ENCODE results near the gene VAV3.

The VAV3 gene

GRCh38 chr1:107531065-107531908 is 433.7 kb downstream of the VAV3 start:
- H3K9me2 ChIP-seq (replicated peaks; ENCODE audit: control insufficient read depth, low read length) = no peaks in the 10 kb centered on the region
- TF ChIP-seq, protein P1, sequence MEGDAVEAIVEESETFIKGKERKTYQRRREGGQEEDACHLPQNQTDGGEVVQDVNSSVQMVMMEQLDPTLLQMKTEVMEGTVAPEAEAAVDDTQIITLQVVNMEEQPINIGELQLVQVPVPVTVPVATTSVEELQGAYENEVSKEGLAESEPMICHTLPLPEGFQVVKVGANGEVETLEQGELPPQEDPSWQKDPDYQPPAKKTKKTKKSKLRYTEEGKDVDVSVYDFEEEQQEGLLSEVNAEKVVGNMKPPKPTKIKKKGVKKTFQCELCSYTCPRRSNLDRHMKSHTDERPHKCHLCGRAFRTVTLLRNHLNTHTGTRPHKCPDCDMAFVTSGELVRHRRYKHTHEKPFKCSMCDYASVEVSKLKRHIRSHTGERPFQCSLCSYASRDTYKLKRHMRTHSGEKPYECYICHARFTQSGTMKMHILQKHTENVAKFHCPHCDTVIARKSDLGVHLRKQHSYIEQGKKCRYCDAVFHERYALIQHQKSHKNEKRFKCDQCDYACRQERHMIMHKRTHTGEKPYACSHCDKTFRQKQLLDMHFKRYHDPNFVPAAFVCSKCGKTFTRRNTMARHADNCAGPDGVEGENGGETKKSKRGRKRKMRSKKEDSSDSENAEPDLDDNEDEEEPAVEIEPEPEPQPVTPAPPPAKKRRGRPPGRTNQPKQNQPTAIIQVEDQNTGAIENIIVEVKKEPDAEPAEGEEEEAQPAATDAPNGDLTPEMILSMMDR (IDR thresholded peaks at IDR 0.05; ENCODE audit: low read depth, low read length, poor library complexity, severe bottlenecking) = no peak
- TF ChIP-seq EZH2phosphoT487 (IDR thresholded peaks at IDR 0.05; ENCODE audit: borderline replicate concordance, low read length) = no peak
- H3K4me1 ChIP-seq (ENCODE audit: control insufficient read depth, low read length) = peaks cover 46% of the 10 kb centered on the region
- no peak overlapping the region for H3K27ac ChIP-seq (ENCODE audit: low read depth, low read length)
- no peaks in the 10 kb centered on the region for H3K36me3 ChIP-seq (ENCODE audit: control insufficient read depth, low read length)
- H3K27me3 ChIP-seq (ENCODE audit: control insufficient read depth, low read length) = no peaks in the 10 kb centered on the region
- H4K20me1 ChIP-seq (ENCODE audit: control insufficient read depth, insufficient read depth, low read depth, low read length) = no peaks in the 10 kb centered on the region
- H3K4me2 ChIP-seq (ENCODE audit: low read length) = no peak overlapping the region
- no peak overlapping the region for H3K4me3 ChIP-seq (ENCODE audit: low read length)
- no peaks in the 10 kb centered on the region for H3K79me2 ChIP-seq (ENCODE audit: control insufficient read depth, low read length)
- H3F3A ChIP-seq (ENCODE audit: control insufficient read depth, insufficient read depth) = no peaks in the 10 kb centered on the region
- no peaks in the 10 kb centered on the region for H3K9me3 ChIP-seq (ENCODE audit: control insufficient read depth, insufficient read depth, low read length)

DNA sequence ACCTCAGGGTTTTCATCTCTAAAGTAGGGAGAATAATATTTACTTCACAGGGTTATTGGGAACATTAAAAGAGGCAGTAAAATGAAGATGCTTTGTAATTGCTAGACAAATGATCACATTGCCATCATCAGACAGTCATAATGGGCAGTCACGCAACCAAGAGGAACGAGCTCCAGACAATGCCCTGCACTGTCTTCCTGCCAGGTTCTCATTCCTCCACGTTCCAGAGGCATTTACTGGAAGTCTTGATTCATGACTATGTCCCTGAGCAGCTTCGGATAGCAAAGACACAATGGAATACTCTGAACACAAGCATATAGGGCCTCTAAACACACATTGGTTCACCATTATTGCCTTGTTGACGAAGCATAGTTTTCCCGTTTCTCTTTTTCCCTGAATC is 434.4 kb downstream of the VAV3 start:
- no peak for TF ChIP-seq EZH2phosphoT487 (IDR thresholded peaks at IDR 0.05; ENCODE audit: borderline replicate concordance, low read length)
- TF ChIP-seq, protein P1 (IDR thresholded peaks at IDR 0.05; ENCODE audit: low read depth, low read length, poor library complexity, severe bottlenecking) = no peak
- Histone ChIP-seq H3K4me1 (ENCODE audit: control insufficient read depth, low read length) (peaks cover 44% of the 10 kb centered on the region), H3K27ac (ENCODE audit: low read depth, low read length) (no peak overlapping the region), H3F3A (ENCODE audit: control insufficient read depth, insufficient read depth) (no peaks in the 10 kb centered on the region), H3K9me3 (ENCODE audit: control insufficient read depth, insufficient read depth, low read length) (no peaks in the 10 kb centered on the region), H3K79me2 (ENCODE audit: control insufficient read depth, low read length) (no peaks in the 10 kb centered on the region), H3K36me3 (ENCODE audit: control insufficient read depth, low read length) (no peaks in the 10 kb centered on the region), H3K27me3 (ENCODE audit: control insufficient read depth, low read length) (no peaks in the 10 kb centered on the region), H3K4me3 (ENCODE audit: low read length) (no peak overlapping the region), H3K4me2 (ENCODE audit: low read length) (no peak overlapping the region), H4K20me1 (ENCODE audit: control insufficient read depth, insufficient read depth, low read depth, low read length) (no peaks in the 10 kb centered on the region), H3K9me2 (replicated peaks; ENCODE audit: control insufficient read depth, low read length) (no peaks in the 10 kb centered on the region)

DNA sequence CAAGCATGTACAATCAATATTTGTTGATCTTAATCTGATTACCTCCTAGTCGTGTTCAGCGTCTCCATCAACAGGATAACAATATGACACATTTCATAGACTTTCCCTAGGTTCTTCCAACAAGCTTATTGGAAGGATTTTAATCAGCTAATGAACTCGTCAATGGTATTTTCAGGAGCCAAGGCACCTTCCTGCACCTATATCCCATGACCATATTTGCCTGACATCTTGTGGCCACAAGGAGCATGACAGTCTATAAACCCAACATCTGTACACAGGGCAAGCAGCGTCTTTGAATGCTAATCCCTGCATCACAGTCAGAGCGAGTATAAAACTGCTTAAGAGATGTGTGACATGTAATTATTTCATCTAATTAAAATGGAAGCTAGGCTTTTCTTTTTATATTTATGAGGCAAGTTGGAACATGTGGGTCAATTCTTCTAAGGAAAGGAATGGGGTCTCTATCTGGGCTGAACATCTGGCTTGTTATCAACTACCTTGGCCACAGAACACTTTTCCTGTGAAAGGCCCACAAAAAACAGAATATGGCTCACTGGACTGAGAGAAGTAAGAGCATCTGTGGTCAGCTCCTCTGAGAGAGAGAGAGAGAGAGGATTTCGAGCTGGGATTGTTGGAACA is 435.4 kb downstream of the VAV3 start:
- no peaks in the 10 kb centered on the region for H3K27me3 ChIP-seq (ENCODE audit: control insufficient read depth, low read length)
- no peaks in the 10 kb centered on the region for H3K36me3 ChIP-seq (ENCODE audit: control insufficient read depth, low read length)
- no peak overlapping the region for H3K27ac ChIP-seq (ENCODE audit: low read depth, low read length)
- no peaks in the 10 kb centered on the region for H3K79me2 ChIP-seq (ENCODE audit: control insufficient read depth, low read length)
- no peaks in the 10 kb centered on the region for H4K20me1 ChIP-seq (ENCODE audit: control insufficient read depth, insufficient read depth, low read depth, low read length)
- H3K4me3 ChIP-seq (ENCODE audit: low read length) = no peak overlapping the region
- peaks cover 46% of the 10 kb centered on the region for H3K4me1 ChIP-seq (ENCODE audit: control insufficient read depth, low read length)
- TF ChIP-seq, protein P1 (IDR thresholded peaks at IDR 0.05; ENCODE audit: low read depth, low read length, poor library complexity, severe bottlenecking) = peak; percentile 85
- TF ChIP-seq EZH2phosphoT487 (IDR thresholded peaks at IDR 0.05; ENCODE audit: borderline replicate concordance, low read length) = no peak
- no peak overlapping the region for H3K4me2 ChIP-seq (ENCODE audit: low read length)
- H3K9me3 ChIP-seq (ENCODE audit: control insufficient read depth, insufficient read depth, low read length) = no peaks in the 10 kb centered on the region
- H3F3A ChIP-seq (ENCODE audit: control insufficient read depth, insufficient read depth) = no peaks in the 10 kb centered on the region
- no peaks in the 10 kb centered on the region for H3K9me2 ChIP-seq (replicated peaks; ENCODE audit: control insufficient read depth, low read length)
